HG03354 (cell line): ENCODE measurements around the gene KIAA0753.

Experiments used
- ATAC-seq: cut with Tn5 transposase; IDR thresholded peaks from one replicate; pipeline ENCODE4 v1.9.1; 2021; ENCODE audit warnings: mild to moderate bottlenecking; ENCODE audit not compliant: unreplicated experiment, poor library complexity, severe bottlenecking

KIAA0753 gene

DNA sequence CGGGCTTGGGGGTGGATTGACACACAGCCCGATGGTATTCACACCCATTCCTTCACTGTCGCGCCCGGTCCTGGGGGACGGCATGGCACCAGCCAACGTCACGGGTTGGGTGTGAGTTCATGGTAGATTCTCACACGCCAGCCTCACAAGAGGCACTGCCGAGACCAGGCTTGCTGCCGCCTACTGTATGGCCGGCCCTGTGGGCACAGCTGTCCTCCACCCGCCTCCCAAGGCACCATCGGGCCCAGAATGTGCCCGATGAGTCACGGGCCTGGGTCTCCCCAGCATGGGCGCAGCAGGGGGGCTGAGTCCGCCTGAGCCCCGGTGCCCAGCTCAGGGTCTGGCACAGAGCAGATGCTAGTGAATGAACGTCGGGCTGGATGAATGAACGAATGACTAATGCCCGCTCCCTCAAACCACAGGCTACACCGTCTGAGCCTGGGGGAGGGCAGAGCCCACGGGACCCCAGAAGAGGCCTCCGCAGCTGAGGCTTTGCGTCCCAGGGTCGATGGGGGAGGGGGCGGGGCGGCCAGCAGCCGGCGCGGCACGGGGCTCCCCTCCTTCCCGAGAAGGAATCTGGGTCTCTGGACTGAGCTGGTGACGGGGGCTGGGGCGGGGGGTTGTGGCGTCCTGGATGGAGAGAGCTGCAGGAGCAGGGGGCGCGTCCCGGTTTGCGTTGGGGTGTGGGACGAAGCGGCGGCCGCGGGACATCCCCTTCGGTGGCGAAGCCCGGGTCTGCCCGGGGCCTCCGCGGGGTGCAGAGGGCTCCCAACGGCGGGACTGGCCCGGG lies 85.0 kb downstream of the KIAA0753 start:
- no peak for ATAC-seq

DNA sequence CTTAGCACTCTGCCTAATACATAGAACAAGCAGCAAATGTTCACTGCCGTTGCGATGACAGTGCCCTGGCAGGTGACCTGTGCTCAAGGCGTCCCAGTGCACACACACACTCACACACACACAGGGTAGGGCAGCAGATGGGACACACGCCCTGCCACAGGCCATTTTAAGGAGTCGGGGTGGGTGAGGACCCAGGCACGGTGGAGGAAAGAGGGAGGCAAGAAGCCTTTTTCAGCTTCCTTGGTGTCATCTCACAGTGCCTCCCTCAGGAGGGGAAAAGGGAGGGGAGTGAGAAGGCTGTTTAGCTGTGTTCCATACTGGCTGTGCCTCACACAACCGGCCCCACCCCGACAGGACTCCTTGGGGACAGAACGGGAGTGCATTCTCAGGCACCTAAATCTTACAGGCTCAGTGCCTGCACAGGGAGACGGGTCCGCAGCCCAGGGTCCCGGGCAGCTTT lies 85.6 kb downstream of the KIAA0753 start:
- no peak for ATAC-seq

DNA sequence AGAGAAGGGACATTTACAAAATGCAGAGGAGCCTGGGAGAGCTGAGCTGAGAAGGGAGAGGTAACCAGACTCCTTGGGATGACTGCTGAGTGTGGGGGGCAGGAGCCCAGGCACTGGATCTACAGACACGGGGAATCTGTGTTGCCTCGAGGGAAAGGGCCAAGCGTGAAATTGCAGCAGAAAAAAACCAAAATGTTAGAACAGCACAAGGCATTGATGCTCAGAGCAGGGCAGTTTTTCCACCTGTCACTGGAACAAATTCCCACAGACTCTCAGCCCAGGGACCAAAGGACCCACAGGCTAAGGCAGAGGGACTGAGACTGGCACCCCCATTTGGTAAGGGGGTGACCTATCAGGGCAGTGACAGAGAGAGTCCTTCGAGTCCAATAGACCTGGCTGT lies 86.2 kb downstream of the KIAA0753 start:
- no peak for ATAC-seq

- ATAC-seq = no peak
Observed at GRCh38 chr17:6551869-6552531, 88.5 kb downstream of the KIAA0753 start.

GRCh38 chr17:6551356-6551755 lies 89.2 kb downstream of the KIAA0753 start:
- ATAC-seq = no peak

GRCh38 chr17:6549384-6550036 lies 91.0 kb downstream of the KIAA0753 start:
- ATAC-seq = no peak

DNA sequence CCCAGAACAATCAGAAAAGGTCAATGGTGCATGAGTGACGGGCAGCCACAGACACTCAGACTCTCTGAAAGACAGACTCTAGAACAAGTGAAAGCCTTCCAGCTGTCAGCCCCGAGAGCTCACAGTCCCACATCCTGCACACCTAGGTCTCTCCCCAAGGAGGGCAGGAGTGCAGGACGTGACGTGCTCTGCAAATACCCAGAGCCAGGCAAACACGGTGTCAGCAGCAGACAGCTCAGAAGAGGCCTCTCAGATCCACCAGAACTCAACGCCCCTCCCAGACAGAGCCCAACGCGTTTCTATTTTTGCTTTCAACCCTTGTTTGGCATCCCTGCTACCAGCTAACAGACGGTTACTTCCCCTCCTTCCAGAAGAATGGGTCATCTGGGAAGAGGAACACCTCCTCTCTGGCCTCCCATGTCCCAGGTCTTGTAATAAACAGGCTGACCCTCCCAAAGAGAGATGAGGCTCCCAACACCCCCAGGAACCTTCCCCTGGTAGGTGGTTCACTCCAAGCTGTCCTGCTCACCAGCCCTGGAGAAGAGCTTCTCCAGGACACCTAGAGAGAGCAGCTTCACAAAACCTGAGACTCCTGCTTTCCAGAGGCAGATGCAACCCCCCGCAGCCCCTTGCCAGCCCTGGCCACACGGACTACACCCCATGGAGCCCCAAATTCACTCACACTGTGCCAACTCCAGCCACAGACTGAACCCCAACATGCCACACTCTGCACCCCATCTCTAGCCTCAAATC lies 91.8 kb downstream of the KIAA0753 start:
- ATAC-seq = peak; percentile 65

DNA sequence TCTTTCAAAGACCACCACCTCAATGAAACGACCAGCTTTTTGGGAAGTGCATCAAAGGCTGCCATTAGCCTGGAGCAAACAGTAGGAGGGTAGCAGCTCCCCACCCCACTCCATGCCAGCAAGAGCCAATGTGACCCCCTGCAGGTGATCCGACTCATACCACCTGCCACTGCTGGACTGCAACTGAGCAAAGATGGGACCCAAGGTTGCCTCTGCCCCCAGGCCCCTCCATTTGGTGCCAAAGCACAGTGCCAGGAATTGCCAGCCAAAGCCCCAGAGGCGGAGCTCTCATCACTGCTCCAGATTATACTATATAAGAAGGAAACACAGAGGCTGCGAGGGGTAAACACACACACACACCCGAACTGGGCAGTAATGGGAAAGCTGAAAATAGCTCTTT lies 92.5 kb downstream of the KIAA0753 start:
- no peak for ATAC-seq

DNA sequence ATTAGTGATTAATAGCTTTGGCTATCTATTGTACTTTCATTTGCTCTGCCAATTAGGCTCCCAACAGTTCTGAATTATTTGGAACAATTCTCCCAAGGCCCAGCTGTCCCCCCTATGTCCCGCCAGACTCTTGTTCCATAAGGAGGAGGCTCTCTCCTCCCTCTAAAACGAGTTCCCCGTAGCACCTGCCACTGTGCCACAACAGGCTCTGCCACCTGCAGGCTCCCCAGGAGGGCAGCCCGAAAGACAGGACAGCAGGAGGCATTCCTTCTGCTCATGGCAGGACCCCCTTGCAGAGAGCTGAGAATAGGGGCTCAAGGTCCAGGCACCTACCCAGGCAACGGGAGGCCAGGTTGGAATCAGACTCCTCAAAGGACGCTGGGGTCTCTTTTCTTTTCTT lies 93.2 kb downstream of the KIAA0753 start:
- ATAC-seq = no peak

GRCh38 chr17:6546069-6546718 lies 94.3 kb downstream of the KIAA0753 start:
- no peak for ATAC-seq

- ATAC-seq = no peak
Observed at GRCh38 chr17:6545291-6545690, 95.2 kb downstream of the KIAA0753 start.

- no peak for ATAC-seq
Observed at GRCh38 chr17:6544011-6544370, 96.5 kb downstream of the KIAA0753 start.

GRCh38 chr17:6543079-6544010 lies 97.2 kb downstream of the KIAA0753 start:
- no peak for ATAC-seq

DNA sequence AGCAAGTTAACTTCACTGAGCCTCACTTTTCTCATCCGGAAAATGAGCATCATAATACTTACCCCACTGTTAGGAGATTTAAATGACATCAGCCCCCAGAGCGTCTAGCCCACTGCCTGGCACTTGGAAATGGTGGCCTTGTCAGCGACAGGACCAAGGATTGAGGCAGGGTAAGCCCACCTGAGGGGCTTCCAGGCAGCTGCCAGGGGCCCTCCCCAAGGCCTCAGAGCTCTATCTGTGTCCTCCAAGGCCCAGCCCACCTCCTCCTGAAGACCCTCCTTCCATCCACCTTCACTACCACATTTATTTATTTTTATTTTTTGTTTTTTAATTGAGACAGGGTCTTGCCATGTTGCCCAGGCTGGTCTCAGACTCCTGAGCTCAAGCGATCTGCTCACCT lies 97.9 kb downstream of the KIAA0753 start:
- ATAC-seq = no peak

DNA sequence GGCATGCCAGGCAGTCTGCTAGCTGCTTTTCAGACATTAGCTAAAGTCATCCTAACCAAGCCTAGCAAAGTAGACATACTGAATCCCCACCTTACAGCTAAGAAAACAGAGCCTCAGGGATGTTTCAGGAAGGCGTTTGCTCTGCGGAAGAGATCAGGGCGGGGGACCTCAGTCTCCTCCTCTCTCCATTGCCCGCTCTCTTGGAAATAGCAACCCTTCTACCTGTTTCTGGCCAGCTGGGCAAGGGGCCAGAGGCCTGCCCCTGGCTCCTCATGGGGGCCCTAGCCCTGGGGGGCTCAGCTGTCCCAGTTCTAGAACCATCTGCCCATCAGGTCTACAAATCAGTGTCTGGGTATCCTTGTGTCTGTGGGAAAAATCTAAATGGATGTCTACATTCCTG lies 98.6 kb downstream of the KIAA0753 start:
- ATAC-seq = no peak

DNA sequence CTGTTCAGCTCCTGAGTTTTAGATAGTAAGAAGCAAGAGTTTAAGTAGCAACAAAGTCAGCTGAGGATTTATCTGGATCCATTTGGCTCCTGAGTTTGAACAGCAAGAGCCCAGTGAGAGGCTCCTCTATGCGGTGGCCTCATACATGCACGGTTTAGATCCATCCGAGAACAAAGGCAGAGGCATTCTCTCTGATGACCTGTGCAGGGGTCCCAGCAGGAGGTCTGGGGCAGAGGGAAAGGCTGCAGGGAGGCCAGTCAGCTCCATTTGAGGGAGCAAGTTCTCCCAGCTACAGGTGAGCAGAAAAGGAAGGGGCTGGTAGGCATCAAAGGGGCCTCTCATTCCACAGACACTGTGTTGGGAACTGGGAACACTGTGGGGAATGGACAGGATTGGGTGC lies 100.6 kb downstream of the KIAA0753 start:
- no peak for ATAC-seq

DNA sequence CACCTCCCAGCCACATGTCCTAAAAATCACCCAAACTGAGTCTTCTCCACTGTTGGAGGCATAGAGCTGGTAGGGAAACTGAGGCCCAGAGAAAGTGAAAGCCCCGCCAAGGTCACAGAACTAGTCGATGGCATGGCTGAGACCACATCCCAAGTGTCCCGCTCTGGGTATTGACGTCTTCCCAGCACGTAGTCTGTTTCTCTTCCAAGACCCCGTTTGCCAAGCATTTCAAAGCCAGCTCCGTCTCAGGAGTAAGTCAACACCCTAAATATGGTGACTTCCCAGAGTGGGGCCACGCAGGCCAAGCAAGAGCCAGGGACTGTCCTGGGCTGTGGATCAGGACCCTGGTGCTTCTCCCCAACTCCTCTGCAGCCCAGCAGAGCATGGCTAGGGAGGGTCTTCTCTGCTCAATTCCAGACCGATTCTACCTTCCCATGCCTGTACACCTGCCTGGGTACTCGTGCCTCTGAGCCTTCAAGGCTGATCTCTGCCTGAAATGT lies 103.9 kb downstream of the KIAA0753 start:
- ATAC-seq = no peak

DNA sequence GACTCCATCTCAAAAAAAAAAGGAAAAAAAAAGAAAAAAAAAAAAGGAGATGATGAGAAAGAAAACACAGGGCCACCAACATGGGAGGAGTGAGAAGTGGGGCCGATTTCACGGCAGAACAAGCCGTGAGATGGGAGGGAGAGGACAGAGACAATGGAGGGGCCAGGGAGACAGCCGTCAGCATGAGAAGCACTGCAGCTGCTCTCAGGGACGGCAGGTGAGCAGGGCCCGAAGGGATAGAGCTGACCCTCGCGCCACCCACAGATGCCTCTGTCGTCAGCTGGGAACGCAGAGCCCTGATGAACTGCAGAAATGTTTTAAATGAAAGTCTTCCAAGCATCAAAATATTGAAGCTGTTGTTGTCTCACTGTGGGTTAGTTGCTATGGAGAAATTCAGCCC lies 104.5 kb downstream of the KIAA0753 start:
- ATAC-seq = no peak
